Activated CD8-positive, alpha-beta memory T cell treated with anti-CD3 and anti-CD28 coated beads for 36 hours (primary cell): ENCODE measurements around the gene REG3A. TPM values are rescaled to one million over a fixed set of nuclear protein-coding genes. Genes with fewer than 3 reads are reported as not detected.

Experiments
- CTCF ChIA-PET: fragments of 350-600 bp; sonication (Branson Sonifier 250); formaldehyde crosslinking; loops from one replicate; lab custom pipeline; 2021; ENCODE audit warnings: antibody characterized with exemption; lab: Charles Lee
- POLR2A ChIA-PET: fragments of 350-600 bp; sonication (Branson Sonifier 250); formaldehyde crosslinking; loops from one replicate; lab custom pipeline; 2021; ENCODE audit warnings: antibody characterized with exemption; lab: Charles Lee
- total RNA-seq, 2 experiments: library from RNA; stranded (reverse); gene quantifications; one replicate each; pipeline ENCODE4 v1.2.3, GENCODE V29; 2021

Gene REG3A
- total RNA-seq, 2 experiments from 2014 or later: not detected

DNA sequence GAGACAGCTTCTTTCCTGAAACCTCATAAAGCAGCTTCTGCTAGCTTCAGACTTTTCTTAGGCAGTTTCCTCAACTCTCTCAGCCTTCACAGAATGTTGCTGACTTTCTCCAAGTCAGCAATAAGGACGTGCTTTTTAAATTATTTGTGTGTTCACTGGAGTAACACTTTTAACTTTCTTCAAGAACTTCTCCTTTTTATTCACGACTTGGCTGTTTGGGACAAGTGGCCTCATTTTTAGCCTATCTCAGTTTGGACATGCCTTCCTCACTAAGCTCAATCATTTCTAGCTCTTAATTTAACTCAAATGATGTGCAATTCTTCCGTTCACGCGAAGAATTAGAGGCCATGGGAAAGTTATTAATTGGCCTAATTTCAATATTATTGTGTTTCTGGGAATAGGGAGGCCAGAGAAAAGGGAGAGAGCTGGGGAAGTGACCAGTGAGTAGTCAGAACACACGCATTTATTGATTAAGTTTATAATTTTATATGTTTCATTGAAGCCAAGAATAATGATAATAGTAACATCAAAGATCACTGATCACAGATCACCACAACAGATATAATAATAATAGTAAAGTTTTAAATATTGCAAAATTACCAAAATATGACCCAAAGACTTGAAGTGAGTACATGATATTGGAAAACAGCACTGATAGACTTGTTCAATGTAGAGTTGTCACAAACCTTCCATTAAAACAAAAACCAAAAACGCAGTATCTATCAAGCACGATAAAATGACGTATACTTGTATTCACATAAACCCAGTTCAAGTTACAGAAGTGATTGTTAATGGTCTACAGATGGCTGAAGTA lies 34.4 kb downstream of the REG3A start:
- ChIA-PET POLR2A (no interaction called here), CTCF (no interaction called here)

DNA sequence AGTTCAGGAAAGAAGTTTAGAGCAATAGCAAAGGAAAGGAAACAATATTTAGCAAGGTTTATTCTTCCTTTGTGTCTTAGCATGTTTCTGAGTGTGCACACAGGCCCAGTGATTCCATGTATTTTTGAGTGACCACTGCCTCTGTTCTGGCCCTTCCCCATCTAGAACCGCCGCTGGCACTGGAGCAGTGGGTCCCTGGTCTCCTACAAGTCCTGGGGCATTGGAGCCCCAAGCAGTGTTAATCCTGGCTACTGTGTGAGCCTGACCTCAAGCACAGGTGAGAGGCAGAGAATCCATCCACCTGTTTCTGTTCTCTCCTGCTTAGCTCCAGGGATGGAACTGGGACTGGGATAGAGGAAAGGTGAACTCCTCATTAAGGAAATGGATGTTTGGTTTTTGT lies 36.9 kb downstream of the REG3A start:
- CTCF ChIA-PET: no interaction called here

DNA sequence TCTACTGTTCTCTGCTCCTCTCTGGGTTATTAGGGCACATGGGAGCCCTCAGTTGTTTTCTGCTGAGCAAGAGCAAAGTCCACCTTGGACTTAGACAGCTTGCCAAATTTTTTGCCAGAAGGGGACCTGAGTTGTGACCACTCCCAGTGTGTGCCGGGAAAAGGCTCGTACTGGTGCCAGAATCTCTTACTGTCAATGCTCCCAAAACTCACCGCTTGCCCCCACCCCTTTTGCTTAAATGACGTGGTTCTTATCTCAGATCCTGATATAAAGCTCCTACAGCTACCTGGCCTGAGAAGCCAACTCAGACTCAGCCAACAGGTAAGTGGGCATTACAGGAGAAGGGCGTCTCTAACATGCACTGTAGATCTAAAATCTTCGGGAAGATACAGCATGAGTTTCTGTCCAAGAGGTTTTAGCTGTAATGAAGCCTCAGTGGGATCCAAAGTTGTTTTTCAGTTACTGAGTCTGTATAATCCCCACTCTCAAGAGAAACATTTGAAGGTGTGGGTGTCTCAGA lies 39.3 kb downstream of the REG3A start, which contains the start of gene REG1A:
TSS of gene REG1A (plus strand) at position 295 of the 520 bp plus-strand sequence. CDS start 374 bp downstream, outside the sequence.
- ChIA-PET POLR2A (no interaction called here), CTCF (no interaction called here)

More for the DNA sequence above, 36.9 kb downstream of the REG3A start:
- POLR2A ChIA-PET: no interaction called here

DNA sequence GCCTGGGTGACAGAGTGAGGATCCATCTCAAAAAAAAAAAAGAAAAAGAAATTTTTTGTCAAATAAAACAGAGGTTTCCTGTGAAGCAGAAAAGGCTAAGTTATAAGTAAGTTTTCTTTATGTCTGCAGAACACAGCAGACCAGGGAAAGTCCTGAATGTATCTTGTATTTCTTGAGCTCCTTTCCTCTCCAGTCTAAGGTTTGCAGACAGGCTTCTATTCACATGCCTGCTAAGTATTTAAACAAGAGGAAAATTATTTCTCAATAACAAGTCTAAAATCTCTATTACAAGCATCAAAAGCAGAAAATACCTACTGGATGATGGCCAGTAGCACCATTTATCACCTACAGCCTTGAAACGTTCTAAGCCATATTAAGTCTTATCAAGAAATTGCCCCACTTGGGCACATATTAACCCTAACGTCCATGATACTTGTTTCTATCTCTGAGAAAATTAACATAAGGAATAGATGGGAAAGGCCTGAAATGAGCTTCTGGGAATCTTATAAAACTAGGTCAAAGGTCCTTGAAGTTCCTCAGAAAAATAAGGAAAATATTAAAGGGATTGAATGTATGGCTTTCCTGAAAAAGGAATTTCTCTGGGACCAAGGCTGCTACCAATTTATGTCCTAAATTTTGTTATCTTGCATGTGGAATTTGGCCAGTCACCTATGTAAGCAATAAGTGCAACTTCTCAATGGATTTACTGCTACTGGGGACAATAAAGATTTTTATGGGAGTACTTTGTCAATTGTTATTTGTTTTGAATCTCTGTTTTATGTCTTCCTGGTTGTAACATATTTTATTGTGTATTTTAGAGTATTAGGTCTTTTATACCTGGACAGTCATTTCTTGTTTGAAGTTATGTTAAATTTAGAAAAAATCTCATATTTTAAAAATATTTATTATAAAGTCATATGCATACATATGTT lies 42.3 kb downstream of the REG3A start:
- ChIA-PET POLR2A (no interaction called here), CTCF (no interaction called here)

DNA sequence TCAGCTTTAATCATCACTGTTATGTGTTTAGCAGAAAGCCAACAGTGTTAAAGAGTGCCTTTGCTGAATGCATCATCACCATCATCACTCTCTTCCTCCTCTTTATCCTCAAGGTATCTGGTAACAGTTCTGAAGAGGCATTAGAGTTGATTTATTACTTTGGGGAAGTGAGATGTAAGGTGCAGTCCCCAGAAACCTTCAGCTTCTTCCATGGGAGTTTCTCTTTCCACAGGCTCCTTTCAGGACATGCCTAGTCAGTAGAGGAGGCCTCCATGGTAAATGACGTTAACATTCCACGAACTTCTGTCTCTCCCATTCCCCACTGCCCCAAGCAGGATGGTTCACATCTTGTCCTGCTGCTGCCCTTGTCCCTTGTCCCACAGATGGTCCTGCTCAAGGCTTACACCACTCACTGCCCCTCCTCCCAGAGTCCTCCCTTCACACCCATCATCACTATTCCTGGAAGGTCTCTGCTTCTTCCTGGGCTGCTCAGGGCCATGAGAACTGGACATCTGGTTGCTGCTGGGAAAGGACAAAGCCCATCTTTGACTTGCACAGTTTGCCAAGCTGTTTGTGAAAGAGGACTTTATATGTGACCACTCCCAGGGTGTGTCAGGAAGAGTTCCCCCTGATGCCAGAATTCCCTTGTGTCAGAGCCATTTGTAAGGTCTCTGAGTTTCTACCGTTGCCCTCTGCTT lies 44.6 kb downstream of the REG3A start:
- CTCF ChIA-PET: no interaction called here
- POLR2A ChIA-PET: no interaction called here

DNA sequence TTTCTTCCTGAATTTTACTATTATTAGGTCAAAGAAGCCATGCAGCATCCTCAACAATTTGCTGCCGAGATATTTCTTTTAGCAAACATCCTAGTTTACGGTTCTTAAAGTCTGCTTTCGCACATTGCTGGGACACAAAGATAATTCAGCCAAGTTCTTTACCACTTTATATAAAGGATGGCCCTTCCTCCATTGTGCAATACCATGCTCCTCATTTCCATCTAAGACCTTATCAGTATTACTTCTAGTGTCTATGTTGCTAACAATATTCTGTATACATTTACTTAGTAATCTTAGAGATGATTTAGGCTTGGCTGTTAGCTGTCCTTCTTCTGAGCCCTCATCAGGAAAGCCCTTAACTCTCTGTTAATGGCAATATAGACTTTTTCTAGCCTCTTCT lies 47.3 kb downstream of the REG3A start:
- ChIA-PET CTCF (no interaction called here), POLR2A (no interaction called here)

Other genes starting within 250 kb of the REG3A start
- gene REG3G, start 134.1 kb downstream of the REG3A start, total RNA-seq: not detected
- not detected for gene REG1B, start 71.8 kb downstream of the REG3A start, total RNA-seq
- not detected for gene REG1A, start 39.3 kb downstream of the REG3A start, total RNA-seq